GM12878 (cell line): Measurements from ENCODE around the gene EXOC3L1. TPM values are rescaled to one million over a fixed set of nuclear protein-coding genes. Genes with fewer than 3 reads are reported as not detected.

Experiments used
- ATAC-seq: fragments of 200-7000 bp; cut with Tn5 transposase; 3 replicates; pipeline ENCODE4 v1.9.1; 2020; ENCODE audit warnings: mild to moderate bottlenecking, moderate library complexity
- BruUV-seq: library from RNA; stranded (reverse); fragments of 400-500 nt; replicated peaks from 2 replicates; lab custom pipeline; 2021; lab: Mats Ljungman, UMichigan
- CTCF ChIA-PET: fragments of 300-600 bp; sonication (Branson Sonifier 250); formaldehyde crosslinking; extraction: SDS; loops from one replicate; lab custom pipeline; 2021; ENCODE audit warnings: inconsistent platforms; lab: Yijun Ruan, JAX
- POLR2A ChIA-PET: fragments of 350-600 bp; formaldehyde crosslinking; extraction: SDS; loops from one replicate; lab custom pipeline; 2021; ENCODE audit warnings: inconsistent platforms; lab: Charles Lee
- RAD21 ChIA-PET: fragments of 300-600 bp; sonication (Branson Sonifier 250); formaldehyde crosslinking; loops from one replicate; lab custom pipeline; 2023; ENCODE audit warnings: antibody characterized with exemption; ENCODE audit not compliant: unreplicated experiment; lab: Charles Lee
- SMC1A ChIA-PET: fragments of 300-600 bp; sonication (Branson Sonifier 250); formaldehyde crosslinking; loops from one replicate; lab custom pipeline; 2023; ENCODE audit not compliant: unreplicated experiment, uncharacterized antibody; lab: Charles Lee
- DNase-seq: peaks from one replicate; pipeline ENCODE4 v3.0.0-alpha.2; 2011; ENCODE audit warnings: low read depth, low spot score
- FAIRE-seq: peaks from 3 replicates; lab custom pipeline; 2011; peaks lifted over from hg19 to GRCh38; lab: Jason Lieb, UNC
- H2AFZ ChIP-seq: 2 replicates; pipeline ENCODE4 v1.6.0; 2011; ENCODE audit warnings: low read depth, low read length, control low read depth; ENCODE audit not compliant: control insufficient read depth
- H3K27ac ChIP-seq: 2 replicates; pipeline ENCODE4 v1.5.1; 2011; ENCODE audit warnings: control low read depth; ENCODE audit not compliant: control insufficient read depth, insufficient read depth
- H3K27me3 ChIP-seq, 2 experiments: replicated peaks in 1 of 2; 2 replicates each; pipeline versions ENCODE4 v1.6.0 to v1.6.1; 2011; ENCODE audit warnings: low read length in 1 of 2; ENCODE audit not compliant: control insufficient read depth in 2 of 2, insufficient read depth in 2 of 2
- H3K36me3 ChIP-seq, 2 experiments: 2 replicates each; pipeline ENCODE4 v1.5.1; 2011; ENCODE audit warnings: low read length in 1 of 2; ENCODE audit not compliant: control insufficient read depth in 2 of 2, insufficient read depth in 2 of 2
- H3K4me1 ChIP-seq: 2 replicates; pipeline ENCODE4 v1.6.1; 2011; ENCODE audit warnings: mild to moderate bottlenecking, low read length, moderate library complexity, mixed read lengths; ENCODE audit not compliant: control insufficient read depth, insufficient read depth
- H3K4me2 ChIP-seq: 2 replicates; pipeline ENCODE4 v1.6.0; 2011; ENCODE audit warnings: control low read depth; ENCODE audit not compliant: control insufficient read depth, insufficient read depth
- H3K4me3 ChIP-seq: fragments of 200-600 bp; sonication (generic); 2 replicates; pipeline ENCODE4 v1.5.1; 2016
- H3K79me2 ChIP-seq: 2 replicates; pipeline ENCODE4 v1.6.0; 2011; ENCODE audit warnings: low read length; ENCODE audit not compliant: control insufficient read depth, insufficient read depth
- H3K9ac ChIP-seq: 2 replicates; pipeline ENCODE4 v1.8.0; 2011; ENCODE audit warnings: low read length, control low read depth, mixed read lengths; ENCODE audit not compliant: control insufficient read depth, insufficient read depth
- H3K9me3 ChIP-seq: replicated peaks from 3 replicates; pipeline ENCODE4 v1.5.1; 2011; ENCODE audit warnings: mild to moderate bottlenecking, low read length; ENCODE audit not compliant: control insufficient read depth, insufficient read depth
- H4K20me1 ChIP-seq: 2 replicates; pipeline ENCODE4 v1.6.0; 2011; ENCODE audit not compliant: control insufficient read depth, insufficient read depth
- BMI1 ChIP-seq: fragments of 450-650 bp; IDR thresholded peaks from 2 replicates; pipeline ENCODE4 v1.6.1; 2016; ENCODE audit warnings: mild to moderate bottlenecking, moderate library complexity, borderline replicate concordance
- CBFB ChIP-seq: IDR thresholded peaks from 2 replicates; pipeline ENCODE4 v1.6.1; 2016; ENCODE audit warnings: antibody characterized with exemption, low read depth
- CEBPB ChIP-seq, 2 experiments: fragments of 150-350 bp in 1 of 2; IDR thresholded peaks; 2 replicates each; pipeline ENCODE4 v1.6.1; 2012 to 2014; ENCODE audit warnings: low read depth in 2 of 2, low read length in 2 of 2, borderline replicate concordance in 1 of 2, inconsistent platforms in 1 of 2
- CEBPZ ChIP-seq: fragments of 150-350 bp; IDR thresholded peaks from 2 replicates; pipeline ENCODE4 v1.6.1; 2016; ENCODE audit warnings: low read depth, low read length
- CHD1 ChIP-seq: IDR thresholded peaks from 2 replicates; pipeline ENCODE4 v1.6.1; 2012; ENCODE audit warnings: low read depth, low read length, improper control_type of control experiment
- HDAC6 ChIP-seq: fragments of 200-600 bp; sonication (generic); IDR thresholded peaks from one replicate; pipeline ENCODE4 v1.8.0; 2017; ENCODE audit warnings: antibody characterized with exemption; ENCODE audit not compliant: unreplicated experiment
- IKZF1 ChIP-seq: fragments of 450-650 bp; conservative IDR thresholded peaks from 2 replicates; pipeline ENCODE4 v1.6.1; 2017; ENCODE audit warnings: antibody characterized with exemption, mild to moderate bottlenecking
- MAX ChIP-seq: IDR thresholded peaks from 2 replicates; pipeline ENCODE4 v1.6.1; 2012; ENCODE audit warnings: low read depth, low read length, improper control_type of control experiment
- MYC ChIP-seq: IDR thresholded peaks from 2 replicates; pipeline ENCODE4 v1.6.1; 2011; ENCODE audit warnings: mild to moderate bottlenecking, low read length, moderate library complexity, inconsistent platforms; ENCODE audit not compliant: insufficient read depth, insufficient replicate concordance, insufficient read length, severe bottlenecking
- SIN3A ChIP-seq: IDR thresholded peaks from 2 replicates; pipeline ENCODE4 v1.6.1; 2012; ENCODE audit warnings: low read depth, low read length, improper control_type of control experiment
- SPI1 ChIP-seq: IDR thresholded peaks from 2 replicates; pipeline ENCODE4 v1.6.1; 2011; ENCODE audit warnings: low read depth, mild to moderate bottlenecking, low read length, moderate library complexity, borderline replicate concordance; ENCODE audit not compliant: insufficient read depth
- STAT1 ChIP-seq: fragments of 450-650 bp; conservative IDR thresholded peaks from 2 replicates; pipeline ENCODE4 v1.6.1; 2014; ENCODE audit warnings: antibody characterized with exemption, mild to moderate bottlenecking
- TARDBP ChIP-seq: IDR thresholded peaks from 2 replicates; pipeline ENCODE4 v1.6.1; 2016; ENCODE audit warnings: borderline replicate concordance
- TBL1XR1 ChIP-seq: IDR thresholded peaks from 2 replicates; pipeline ENCODE4 v1.6.1; 2012; ENCODE audit warnings: low read depth, low read length, improper control_type of control experiment
- TCF3 ChIP-seq: IDR thresholded peaks from 2 replicates; pipeline ENCODE4 v1.6.1; 2012; ENCODE audit warnings: low read depth, mild to moderate bottlenecking, low read length, borderline replicate concordance; ENCODE audit not compliant: insufficient read depth
- WGBS: methylation state at CpG from one replicate; pipeline ENCODE4 v1.1.6; 2016; ENCODE audit warnings: low lambda C conversion rate; ENCODE audit not compliant: insufficient replicate concordance, insufficient coverage; ENCODE audit errors: missing lambda C conversion rate; 5-methylcytosine and 5-hydroxymethylcytosine counted together
- in situ Hi-C: fragments of 300-500 bp; cut with MboI; formaldehyde crosslinking; loops from 9 replicates; pipeline ENCODE4 v1.14.3; 2018; ENCODE audit warnings: mixed read lengths
- intact Hi-C: fragments of 100-400 bp; cut with micrococcal nuclease; formaldehyde crosslinking; loops from one replicate; pipeline ENCODE4 v1.14.2; 2022; ENCODE audit not compliant: unreplicated experiment
- polyA plus RNA-seq, 11 experiments: library from polyadenylated mRNA; depleted of rRNA in 4 of 11; unstranded in 6 of 11; stranded (reverse) in 5 of 11; fragments of >200 nt; fragmentation: Nextera tagmentation in 4 of 11; fragmentation: Illumina TruSeq in 1 of 11; extraction: Ambion mirVana in 4 of 11; extraction: Trizol in 1 of 11; gene quantifications; 1 replicate in 1 of 11; 2 replicates in 10 of 11; pipeline versions ENCODE4 v1.2.1 to v1.2.3, GENCODE V29; 2011 to 2016; ENCODE audit warnings: inconsistent platforms in 2 of 11, missing spikeins in 2 of 11, low read depth in 1 of 11
- total RNA-seq, 4 experiments: library from RNA; depleted of rRNA in 3 of 4; stranded (reverse); fragments of >200 nt in 3 of 4; fragmentation: Illumina TruSeq in 1 of 4; extraction: Trizol in 1 of 4; gene quantifications; 2 replicates each; pipeline versions ENCODE4 v1.2.1 to v1.2.3, GENCODE V29; 2013 to 2021

EXOC3L1 gene
- total and polyA plus RNA-seq, 10 of the 15 experiments (the other 5 are each of a cell fraction or from before 2014, with no cell fraction given): 0.07 to 0.42 TPM; not detected in 8

GRCh38 chr16:67215706-67216105 is 25.8 kb upstream of the EXOC3L1 start:
- Histone ChIP-seq H3K79me2 (no peaks in the 10 kb centered on the region), H3K9me3 (no peaks in the 10 kb centered on the region), H3K4me3 (no peak overlapping the region), H3K27ac (no peak overlapping the region), H3K27me3 (no peaks in the 10 kb centered on the region), H3K4me1 (no peaks in the 10 kb centered on the region), H3K4me2 (no peak overlapping the region), H3K36me3 (no peaks in the 10 kb centered on the region), H3K9ac (no peak overlapping the region), H4K20me1 (no peaks in the 10 kb centered on the region), H2AFZ (no peak overlapping the region)
- RAD21 ChIA-PET: no interaction called here
- POLR2A ChIA-PET: interaction anchor here (1.1 kb wide), 1 partner anchor 11 kb away, joined by 4 read pairs; the partner anchor contains the start of gene TMEM208
- SMC1A ChIA-PET: no interaction called here
- CTCF ChIA-PET: no interaction called here
- DNase-seq (no peak), FAIRE-seq (no peak), ATAC-seq (no peak)
- TF ChIP-seq TARDBP: no peak
- TF ChIP-seq IKZF1: no peak
- TF ChIP-seq BMI1: no peak
- no peak for TF ChIP-seq CHD1
- TF ChIP-seq CEBPB (IDR thresholded peaks at IDR 0.05; ENCODE audit: borderline replicate concordance in 1 of 2, low read depth in 2 of 2, low read length in 2 of 2): no peak
- TF ChIP-seq TBL1XR1: no peak
- no peak for TF ChIP-seq CBFB
- no peak for TF ChIP-seq TCF3
- TF ChIP-seq HDAC6: no peak
- no peak for TF ChIP-seq SPI1
- TF ChIP-seq STAT1: no peak
- no peak for TF ChIP-seq CEBPZ
- no peak for TF ChIP-seq MAX
- no peak for TF ChIP-seq MYC
- no peak for TF ChIP-seq SIN3A
- intact Hi-C loops: no loop called here
- WGBS: 28% methylated on average over 5 of the region's 5 CpGs
- BruUV-seq: no TSS peak
- in situ Hi-C loops: no loop called here
